Endodermal cell (in vitro differentiated cells): ENCODE data around the gene DROSHA. TPM values are rescaled to one million over a fixed set of nuclear protein-coding genes. Genes with fewer than 3 reads are reported as not detected.

ENCODE experiments used
- DNase-seq: peaks from one replicate; pipeline ENCODE4 v3.0.0-alpha.2; 2017
- H3K27ac ChIP-seq: 2 replicates; pipeline ENCODE4 v1.5.1; 2013; ENCODE audit warnings: mild to moderate bottlenecking, low read depth, low read length, moderate library complexity
- H3K27me3 ChIP-seq: 2 replicates; pipeline ENCODE4 v1.6.1; 2013; ENCODE audit warnings: mild to moderate bottlenecking, low read length, moderate library complexity; ENCODE audit not compliant: insufficient read depth, control insufficient read depth, poor library complexity, severe bottlenecking
- H3K36me3 ChIP-seq: 2 replicates; pipeline ENCODE4 v1.7.0; 2013; ENCODE audit warnings: mild to moderate bottlenecking, low read length, moderate library complexity; ENCODE audit not compliant: control insufficient read depth, insufficient read depth
- H3K4me1 ChIP-seq: one replicate; pipeline ENCODE4 v1.7.0; 2013; ENCODE audit warnings: low read length; ENCODE audit not compliant: control insufficient read depth, insufficient read depth
- H3K4me3 ChIP-seq: 2 replicates; pipeline ENCODE4 v1.5.1; 2013; ENCODE audit warnings: mild to moderate bottlenecking, low read length, moderate library complexity
- H3K9ac ChIP-seq: 2 replicates; pipeline ENCODE4 v1.6.1; 2013; ENCODE audit warnings: mild to moderate bottlenecking, low read length, moderate library complexity; ENCODE audit not compliant: poor library complexity, severe bottlenecking; ENCODE audit errors: extremely low read depth
- H3K9me3 ChIP-seq: 2 replicates; pipeline ENCODE4 v1.6.1; 2013; ENCODE audit warnings: mild to moderate bottlenecking, low read length, moderate library complexity; ENCODE audit not compliant: control insufficient read depth
- H3K27ac Mint-ChIP-seq: 2 replicates; pipeline ENCODE4 v1.8.0; 2020; ENCODE audit warnings: mixed read lengths
- H3K27me3 Mint-ChIP-seq: 2 replicates; pipeline ENCODE4 v1.8.0; 2021; ENCODE audit warnings: mild to moderate bottlenecking, mixed read lengths; ENCODE audit not compliant: insufficient read depth
- H3K36me3 Mint-ChIP-seq: 2 replicates; pipeline ENCODE4 v1.8.0; 2020; ENCODE audit warnings: low read depth, mixed read lengths
- H3K4me1 Mint-ChIP-seq: 2 replicates; pipeline ENCODE4 v1.8.0; 2020; ENCODE audit warnings: mixed read lengths
- H3K4me3 Mint-ChIP-seq: 2 replicates; pipeline ENCODE4 v1.8.0; 2020; ENCODE audit warnings: mild to moderate bottlenecking, moderate library complexity, mixed read lengths
- H3K9me3 Mint-ChIP-seq: 2 replicates; pipeline ENCODE4 v1.8.0; 2020; ENCODE audit warnings: mild to moderate bottlenecking, mixed read lengths
- CTCF ChIP-seq: fragments of 200-600 bp; sonication (generic); conservative IDR thresholded peaks from 2 replicates; pipeline ENCODE4 v1.5.0; 2021; ENCODE audit warnings: antibody characterized with exemption, mild to moderate bottlenecking
- WGBS, 2 experiments: methylation state at CpG; one replicate each; pipeline versions ENCODE4 v1.1.5 to v1.1.7; 2013; ENCODE audit warnings: missing lambda C conversion rate in 2 of 2, mixed read lengths in 1 of 2; ENCODE audit not compliant: insufficient coverage in 1 of 2, insufficient read length in 1 of 2; 5-methylcytosine and 5-hydroxymethylcytosine counted together
- total RNA-seq, 2 donors: library from RNA; stranded (reverse); fragmentation: NEBNext Ultra II Directional in 1 of 2; extraction: Animal tissue kit (Norgen Biotek cat#: 25700) in 1 of 2; gene quantifications; 2 replicates in 1 of 2; 3 replicates in 1 of 2; pipeline ENCODE4 v1.2.1, GENCODE V29; 2021

Gene DROSHA
- total RNA-seq, 2 donors from 2014 or later = 116 to 132 TPM

GRCh38 chr5:31415009-31415923, 116.6 kb downstream of the DROSHA start:
- Histone ChIP-seq H3K36me3 (peaks cover 57% of the 10 kb centered on the region), H3K27ac (no peak overlapping the region), H3K4me1 (no peaks in the 10 kb centered on the region), H3K9ac (no peak overlapping the region), H3K9me3 (peaks cover 12% of the 10 kb centered on the region), H3K4me3 (no peak overlapping the region), H3K27me3 (no peaks in the 10 kb centered on the region)
- no peaks in the 10 kb centered on the region for H3K9me3 Mint-ChIP-seq
- no peak overlapping the region for H3K27ac Mint-ChIP-seq
- TF ChIP-seq CTCF = no peak
- WGBS, 2 experiments = 82 to 83% methylated on average over 6 of the region's 6 CpGs
- no peak for DNase-seq
- H3K4me1 Mint-ChIP-seq = peaks cover 4% of the 10 kb centered on the region
- H3K27me3 Mint-ChIP-seq = no peaks in the 10 kb centered on the region
- peaks cover 20% of the 10 kb centered on the region for H3K36me3 Mint-ChIP-seq
- H3K4me3 Mint-ChIP-seq = no peak overlapping the region

DNA sequence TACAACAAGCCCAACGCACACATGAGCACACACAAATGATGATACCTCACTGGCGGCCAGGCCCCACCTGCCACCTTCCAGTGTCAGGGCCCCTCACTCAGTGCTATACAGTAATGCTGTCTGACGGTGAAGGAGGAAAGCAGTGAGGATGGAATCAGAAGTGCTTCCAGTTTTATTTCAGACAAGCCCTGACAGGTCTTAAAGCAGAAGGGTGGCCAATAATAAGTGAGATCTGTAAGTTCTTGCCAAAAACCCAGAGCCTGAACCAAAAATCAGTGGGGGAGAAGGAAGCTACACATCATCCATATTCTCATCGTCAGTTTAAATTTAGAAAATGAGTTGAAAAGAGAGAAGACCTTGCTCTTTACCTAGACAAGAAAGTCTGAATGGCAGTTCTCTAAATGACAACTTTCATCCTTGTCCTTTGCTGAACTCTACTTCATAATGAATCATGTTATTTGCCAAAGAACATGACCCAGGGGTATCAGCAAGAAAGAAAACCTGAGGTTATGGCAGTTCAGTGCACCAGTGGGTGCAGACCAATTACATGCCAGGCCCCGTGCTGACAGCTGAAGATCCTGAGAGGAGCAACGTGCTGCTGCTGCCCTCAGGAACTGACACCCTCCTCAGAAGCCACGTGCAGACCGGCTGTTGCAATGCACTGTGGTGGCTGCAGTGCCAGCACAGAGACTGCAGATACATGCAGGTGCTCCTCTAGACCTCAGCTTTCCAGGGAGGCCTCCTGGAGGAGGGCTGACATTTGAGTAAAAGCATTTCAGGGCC, 118.7 kb downstream of the DROSHA start:
- DNase-seq = no peak
- peaks cover 12% of the 10 kb centered on the region for H3K9me3 ChIP-seq
- no peak overlapping the region for H3K27ac ChIP-seq
- WGBS, 2 experiments = 89 to 98% methylated on average over 3 to 8 of the region's 8 CpGs
- H3K9me3 Mint-ChIP-seq = no peaks in the 10 kb centered on the region
- no peaks in the 10 kb centered on the region for H3K4me1 ChIP-seq
- no peak overlapping the region for H3K9ac ChIP-seq
- TF ChIP-seq CTCF = no peak
- no peak overlapping the region for H3K4me3 Mint-ChIP-seq
- H3K4me1 Mint-ChIP-seq = peaks cover 4% of the 10 kb centered on the region
- H3K36me3 ChIP-seq = peaks cover 60% of the 10 kb centered on the region
- H3K27me3 Mint-ChIP-seq = no peaks in the 10 kb centered on the region
- H3K4me3 ChIP-seq = no peak overlapping the region
- peaks cover 36% of the 10 kb centered on the region for H3K36me3 Mint-ChIP-seq
- no peaks in the 10 kb centered on the region for H3K27me3 ChIP-seq
- H3K27ac Mint-ChIP-seq = peak overlapping the region; percentile 56

DNA sequence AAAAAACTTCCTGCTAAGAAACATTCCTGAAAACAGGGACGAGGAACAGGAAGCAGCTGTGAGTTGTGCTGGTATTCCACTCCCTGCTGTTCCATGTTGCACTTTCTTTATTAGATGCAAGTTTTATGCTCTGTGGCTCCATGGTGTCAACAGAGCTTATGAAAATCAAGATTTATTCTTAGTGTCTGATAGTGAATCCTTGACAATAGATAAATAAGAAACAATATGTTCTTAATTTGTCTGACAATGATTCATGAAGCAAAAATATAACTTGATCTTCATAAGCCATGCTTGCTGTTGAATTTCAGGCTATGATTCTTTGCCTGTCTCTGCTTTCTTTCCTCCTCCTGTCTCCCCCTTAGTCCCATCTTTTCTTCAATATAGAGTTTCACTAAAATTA, 119.6 kb downstream of the DROSHA start:
- no peaks in the 10 kb centered on the region for H3K27me3 Mint-ChIP-seq
- peaks cover 4% of the 10 kb centered on the region for H3K4me1 Mint-ChIP-seq
- 85 to 100% methylated on average over 1 of the region's 1 CpG for WGBS, 2 experiments
- peaks cover 8% of the 10 kb centered on the region for H3K9me3 ChIP-seq
- H3K27ac ChIP-seq = no peak overlapping the region
- no peak overlapping the region for H3K4me3 ChIP-seq
- DNase-seq = no peak
- H3K4me3 Mint-ChIP-seq = no peak overlapping the region
- peaks cover 41% of the 10 kb centered on the region for H3K36me3 Mint-ChIP-seq
- no peak overlapping the region for H3K9ac ChIP-seq
- TF ChIP-seq CTCF = no peak
- H3K9me3 Mint-ChIP-seq = no peaks in the 10 kb centered on the region
- H3K27ac Mint-ChIP-seq = no peak overlapping the region
- H3K4me1 ChIP-seq = no peaks in the 10 kb centered on the region
- peaks cover 61% of the 10 kb centered on the region for H3K36me3 ChIP-seq
- no peaks in the 10 kb centered on the region for H3K27me3 ChIP-seq
